CD4-positive, alpha-beta T cell treated with Interleukin-2 at 100 ng/mL for 4 hours (primary cell): ENCODE data around the gene IFI6.
"Not testable (repeated sequence)": the region's sequence is repeated elsewhere in the genome, so short reads cannot be mapped to it uniquely, and the experiment has no call there.

Experiments used
- DNase-seq: peaks from one replicate; pipeline ENCODE4 v3.0.0-alpha.2; 2020; ENCODE audit warnings: low spot score

The IFI6 gene

GRCh38 chr1:27671964-27672749 is at the start of gene IFI6:
TSS of gene IFI6 (minus strand) at chr1:27672192. CDS start at chr1:27669314, 2,878 bp downstream.
- peak; percentile 86 for DNase-seq

DNA sequence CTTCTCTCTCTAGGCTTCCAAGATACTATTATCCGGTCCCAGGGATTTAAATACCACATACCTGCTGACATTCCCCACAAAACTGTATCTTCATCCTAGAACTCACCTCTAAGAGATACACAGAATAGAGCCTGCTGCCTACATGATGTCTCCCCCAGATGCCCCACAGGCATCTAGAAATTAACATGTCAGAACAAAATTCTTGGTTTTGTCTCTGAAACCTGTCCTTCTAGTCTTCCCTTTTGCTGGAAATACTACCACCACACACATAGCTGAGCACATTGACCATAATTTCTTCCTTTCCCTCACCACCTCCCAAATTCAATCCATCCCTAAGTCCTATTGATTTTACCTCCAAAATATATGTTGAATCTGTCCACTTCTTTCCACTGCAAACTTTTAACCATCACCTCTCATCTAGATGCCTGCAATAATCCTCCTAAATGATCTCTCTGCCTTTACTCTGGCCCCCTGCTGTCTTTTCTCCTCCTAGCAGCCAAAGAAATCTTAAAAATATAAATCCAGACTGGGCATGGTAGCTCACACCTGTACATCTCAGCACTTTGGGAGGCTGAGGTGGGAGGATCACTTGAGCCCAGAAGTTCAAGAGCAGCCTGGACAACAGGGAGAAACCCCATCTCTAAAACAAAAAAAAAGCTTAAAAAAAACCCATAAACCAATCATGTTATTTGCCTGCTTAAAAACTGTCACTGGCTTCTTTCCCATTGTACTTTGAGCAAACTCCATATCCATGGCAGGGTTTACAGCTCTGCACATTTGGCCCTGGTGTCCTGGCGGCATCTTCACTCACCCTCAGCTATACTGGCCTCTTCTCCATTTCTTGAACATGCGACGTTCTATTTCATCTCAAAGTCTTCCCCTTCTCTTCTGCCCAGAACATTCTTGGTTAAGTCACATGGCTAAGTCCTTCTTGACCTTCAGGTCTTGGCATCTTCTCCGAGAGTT is 47.6 kb upstream of the IFI6 start:
- peak; percentile 12 for DNase-seq

DNA sequence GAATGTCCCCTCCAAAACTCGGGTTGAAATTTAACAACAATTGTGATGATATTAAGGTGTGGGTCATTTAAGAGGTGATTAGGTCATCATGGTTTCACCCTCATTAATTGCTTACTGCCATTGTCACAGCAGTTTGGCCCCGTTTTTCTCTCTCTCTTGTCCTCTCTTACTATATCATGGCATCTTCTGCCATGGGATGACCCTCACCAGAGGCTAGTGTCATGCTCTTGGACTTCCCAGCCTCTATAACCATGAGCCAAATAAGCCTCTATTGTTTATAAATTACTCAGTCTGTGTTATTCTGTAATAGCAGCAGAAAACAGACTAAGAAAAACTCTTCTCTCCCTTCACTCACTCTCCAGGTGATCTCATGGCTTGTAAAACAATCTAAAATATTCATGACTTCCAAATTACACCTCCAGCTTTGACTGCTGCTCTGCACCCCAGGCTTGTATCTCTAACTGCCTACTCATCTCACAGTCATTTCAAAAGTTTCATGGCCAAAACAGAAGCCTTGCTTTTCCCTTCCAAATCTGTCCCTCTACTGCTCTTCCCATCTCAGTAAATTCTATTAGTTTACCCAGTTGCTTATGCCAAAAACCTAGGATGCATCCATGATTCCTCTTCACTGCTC is 44.4 kb upstream of the IFI6 start:
- DNase-seq = no peak

- no peak for DNase-seq
These were observed 42.0 kb upstream of the IFI6 start for GRCh38 chr1:27713869-27714513.

DNA sequence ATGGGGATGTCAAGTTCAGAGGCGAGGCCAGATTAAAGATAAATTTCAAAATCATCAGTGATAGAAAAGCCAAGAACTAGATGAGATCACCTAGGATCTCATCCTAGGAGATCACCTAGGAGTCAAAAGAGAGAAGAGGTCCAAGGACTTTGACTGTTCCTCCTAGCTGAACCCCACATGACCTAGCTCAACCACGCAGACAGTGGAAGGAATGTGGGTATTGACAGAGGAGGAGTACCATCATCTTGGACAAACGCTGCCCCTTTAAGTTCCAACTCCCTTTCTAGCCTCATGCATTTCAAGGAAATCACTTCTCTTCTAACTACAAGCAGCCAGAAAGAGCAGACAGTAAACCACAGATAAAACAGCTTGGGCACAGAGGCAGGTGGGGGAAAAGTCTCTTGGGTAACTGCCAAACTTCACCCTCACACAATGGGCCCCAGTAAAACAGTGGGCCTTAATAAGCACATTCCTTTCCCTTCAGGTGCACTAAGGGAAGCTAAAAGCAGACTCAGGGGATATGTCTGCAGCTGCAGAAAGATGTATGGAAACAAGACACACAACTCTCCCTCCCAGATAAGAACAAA is 41.2 kb upstream of the IFI6 start:
- DNase-seq = no peak

DNA sequence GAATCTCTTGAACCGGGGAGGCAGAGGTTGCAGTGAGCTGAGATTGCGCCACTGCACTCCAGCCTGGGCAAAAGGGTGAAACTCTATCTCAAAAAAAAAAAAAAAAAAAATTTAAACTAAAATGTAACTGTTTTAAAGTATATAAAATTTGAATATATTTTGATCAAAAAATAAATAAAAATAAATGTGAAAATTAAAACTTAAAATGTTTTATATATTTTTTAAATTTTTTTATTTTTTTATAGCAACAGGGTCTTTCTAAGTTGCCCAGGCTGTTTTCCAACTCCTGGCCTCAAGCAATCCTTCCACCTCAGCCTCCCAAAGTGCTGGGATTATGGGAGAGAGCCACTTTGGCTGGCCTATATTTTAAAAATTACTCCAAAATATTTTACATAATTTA is 38.6 kb upstream of the IFI6 start:
- DNase-seq = no peak

DNA sequence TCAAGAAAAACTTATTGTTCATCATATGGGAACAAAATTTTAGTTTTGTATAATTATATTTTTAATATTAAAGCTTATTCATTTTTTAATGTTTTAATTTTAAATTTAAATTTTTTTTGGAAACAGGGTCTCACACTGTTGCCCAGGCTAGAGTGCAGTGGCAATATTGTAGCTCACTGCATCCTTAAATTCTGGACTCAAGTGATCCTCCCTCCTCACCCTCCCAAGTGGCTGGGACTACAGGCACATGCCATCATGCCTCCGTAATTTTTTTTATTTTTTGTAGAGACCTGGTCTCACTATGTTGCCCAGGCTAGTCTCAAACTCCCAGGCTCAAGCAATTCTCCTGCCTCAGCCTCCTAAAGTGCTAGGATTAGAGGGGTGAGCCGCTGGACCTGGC is 33.6 kb upstream of the IFI6 start:
- no peak for DNase-seq

DNA sequence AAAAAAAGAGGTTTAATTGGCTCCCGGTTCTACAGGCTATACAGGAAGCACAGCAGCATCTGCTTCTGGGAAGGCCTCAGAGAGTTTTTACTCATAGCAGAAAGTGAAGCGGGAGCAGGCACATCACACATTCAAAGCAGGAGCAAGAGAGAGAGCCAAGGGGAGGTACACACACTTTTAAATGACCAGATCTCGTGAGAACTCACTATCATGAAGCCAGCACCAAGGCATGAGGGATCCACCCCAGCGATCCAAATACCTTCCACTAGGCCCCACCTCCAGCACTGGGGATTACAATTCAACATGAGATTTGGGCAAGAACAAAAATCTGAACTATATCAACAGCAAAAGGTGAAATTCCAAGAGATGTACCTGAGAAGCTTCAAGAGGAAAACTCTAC is 33.0 kb upstream of the IFI6 start:
- DNase-seq = no peak

GRCh38 chr1:27696835-27697234 is 24.8 kb upstream of the IFI6 start:
- DNase-seq = not testable (repeated sequence)

- no peak for DNase-seq
These were observed 18.2 kb upstream of the IFI6 start for GRCh38 chr1:27690183-27690582.

DNA sequence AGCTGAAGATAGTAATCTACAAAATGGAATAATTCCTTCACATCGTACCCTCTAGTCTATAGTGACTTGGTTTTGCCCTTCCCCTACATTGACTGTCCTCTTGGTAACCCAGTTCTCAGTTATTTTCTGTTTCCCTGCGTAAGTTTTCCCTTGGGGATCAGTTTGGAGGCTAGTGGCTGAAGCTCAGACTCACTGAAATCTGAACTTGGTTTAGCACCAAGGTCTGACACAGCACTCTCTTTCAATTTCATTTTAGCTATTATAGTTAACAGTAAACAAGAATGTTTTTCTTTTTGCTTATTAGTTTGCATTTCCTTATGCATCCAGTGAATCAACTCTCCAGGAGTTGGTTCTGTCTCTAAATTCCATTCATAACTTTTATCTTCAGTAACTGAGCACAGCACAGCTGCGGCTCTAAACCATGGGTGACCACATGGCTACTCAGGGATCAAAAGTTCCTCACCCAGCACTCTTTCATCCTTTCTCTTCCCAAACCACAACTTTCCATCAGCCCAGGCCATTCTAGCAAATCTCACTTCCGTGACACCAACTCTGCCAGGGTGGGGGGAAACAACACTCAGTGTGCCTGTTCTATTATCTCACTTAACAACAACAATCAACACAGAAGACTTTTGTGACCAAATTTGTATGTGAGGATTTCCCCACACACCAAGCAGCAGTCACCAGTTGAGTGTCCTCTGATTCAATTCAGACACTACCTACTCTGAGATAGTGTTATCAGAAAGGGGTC is 17.6 kb upstream of the IFI6 start:
- no peak for DNase-seq

GRCh38 chr1:27687906-27688305 is 15.9 kb upstream of the IFI6 start:
- no peak for DNase-seq

GRCh38 chr1:27686223-27686990 is 14.4 kb upstream of the IFI6 start:
- DNase-seq = no peak

GRCh38 chr1:27684176-27684575 is 12.2 kb upstream of the IFI6 start:
- DNase-seq = no peak

- no peak for DNase-seq
These were observed 10.5 kb upstream of the IFI6 start for GRCh38 chr1:27682351-27682944.

DNA sequence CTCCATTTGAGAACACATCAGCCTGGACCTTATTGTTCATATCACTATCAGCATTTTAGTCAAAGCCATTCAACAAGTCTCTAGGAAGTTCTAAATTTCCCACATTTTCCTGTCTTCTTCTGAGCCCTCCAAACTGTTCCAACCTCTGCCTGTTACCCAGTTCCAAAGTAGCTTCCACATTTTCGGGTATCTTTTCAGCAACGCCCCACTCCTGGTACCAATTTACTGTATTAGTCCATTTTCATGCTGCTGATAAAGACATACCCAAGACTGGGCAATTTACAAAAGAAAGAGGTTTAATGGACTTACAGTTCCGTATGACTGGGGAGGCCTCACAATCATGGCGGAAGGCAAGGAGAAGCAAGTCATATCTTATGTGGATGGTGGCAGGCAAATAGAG is 9.6 kb upstream of the IFI6 start:
- DNase-seq = not testable (repeated sequence)

DNA sequence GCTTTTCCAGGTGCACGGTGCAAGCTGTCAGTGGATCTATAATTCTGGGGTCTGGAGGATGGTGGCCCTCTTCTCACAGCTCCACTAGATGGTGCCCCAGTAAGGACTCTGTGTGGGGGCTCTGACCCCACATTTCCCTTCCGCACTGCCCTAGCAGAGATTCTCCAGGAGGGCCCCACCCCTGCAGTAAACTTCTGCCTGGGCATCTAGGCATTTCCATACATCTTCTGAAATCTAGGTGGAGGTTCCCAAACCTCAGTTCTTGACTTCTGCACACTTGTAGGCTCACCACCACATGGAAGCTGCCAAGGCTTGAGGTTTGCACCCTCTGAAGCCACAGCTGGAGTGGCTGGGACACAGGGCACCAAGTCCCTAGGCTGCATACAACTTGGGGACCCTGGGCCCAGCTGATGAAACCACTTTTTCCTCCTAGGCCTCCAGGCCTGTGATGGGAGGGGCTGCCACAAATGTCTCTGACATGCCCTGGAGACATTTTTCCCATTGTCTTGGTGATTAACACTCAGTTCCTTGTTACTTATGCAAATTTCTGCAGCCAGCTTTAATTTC is 8.3 kb upstream of the IFI6 start:
- DNase-seq = not testable (repeated sequence)

GRCh38 chr1:27678747-27679146 is 6.8 kb upstream of the IFI6 start:
- no peak for DNase-seq

DNA sequence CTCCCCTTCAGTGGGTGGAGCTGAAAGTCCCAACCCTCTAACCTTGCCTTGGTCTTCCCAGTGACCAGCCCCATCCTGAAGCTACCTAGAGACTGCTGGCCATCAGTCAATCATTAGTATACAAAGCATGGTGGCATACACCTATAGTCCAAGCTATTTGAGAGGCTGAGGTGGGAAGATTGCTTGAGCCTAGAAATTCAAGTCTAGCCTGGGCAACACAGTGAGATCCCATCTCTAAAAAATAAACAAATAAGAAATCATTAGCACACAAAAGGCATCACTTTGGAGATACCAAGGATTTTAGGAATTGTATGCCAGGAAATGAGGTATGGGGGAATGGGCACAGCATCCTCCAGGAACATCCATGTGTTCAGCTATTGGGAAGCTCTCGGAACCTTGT is 4.4 kb upstream of the IFI6 start:
- no peak for DNase-seq
